GM23338 (cell line): ENCODE measurements around the gene NAMPT.
"Not testable (repeated sequence)": the region's sequence is repeated elsewhere in the genome, so short reads cannot be mapped to it uniquely, and the experiment has no call there.

Experiments used
- CREB1 ChIP-seq: fragments of 250-450 bp; sonication (Bioruptor Pico); IDR thresholded peaks from 2 replicates; pipeline ENCODE4 v1.5.0; 2020; ENCODE audit warnings: low read depth, mild to moderate bottlenecking, moderate library complexity
- CTCF ChIP-seq, 2 experiments: fragments of 200-600 bp in 1 of 2; sonication (generic) in 1 of 2; conservative IDR thresholded peaks; 2 replicates each; pipeline versions ENCODE4 v1.5.1 to v1.6.1; 2016 to 2017; ENCODE audit warnings: antibody characterized with exemption in 2 of 2, low read depth in 2 of 2, mild to moderate bottlenecking in 2 of 2, moderate library complexity in 1 of 2
- EZH2 ChIP-seq: fragments of 200-600 bp; sonication (generic); IDR thresholded peaks from one replicate; pipeline ENCODE4 v1.8.0; 2017; ENCODE audit warnings: antibody characterized with exemption, mild to moderate bottlenecking, low read depth; ENCODE audit not compliant: unreplicated experiment
- EZH2phosphoT487 ChIP-seq: fragments of 200-600 bp; sonication (generic); IDR thresholded peaks from one replicate; pipeline ENCODE4 v1.8.1; 2018; ENCODE audit warnings: antibody characterized with exemption; ENCODE audit not compliant: unreplicated experiment
- JUNB ChIP-seq: IDR thresholded peaks from one replicate; pipeline ENCODE4 v1.6.1; 2016; ENCODE audit warnings: antibody characterized with exemption; ENCODE audit not compliant: unreplicated experiment
- NANOG ChIP-seq: IDR thresholded peaks from 2 replicates; pipeline ENCODE4 v1.6.1; 2016; ENCODE audit warnings: antibody characterized with exemption, borderline replicate concordance
- POLR2AphosphoS5 ChIP-seq: IDR thresholded peaks from 2 replicates; pipeline ENCODE4 v1.6.1; 2016; ENCODE audit warnings: antibody characterized with exemption, low read depth
- ZNF462 ChIP-seq: fragments of 250-450 bp; sonication (Bioruptor Pico); IDR thresholded peaks from 2 replicates; pipeline ENCODE4 v1.5.0; 2020; ENCODE audit warnings: mild to moderate bottlenecking, moderate library complexity
- TF ChIP-seq, protein P1 (sequence below): IDR thresholded peaks from one replicate; pipeline ENCODE4 v1.6.1; 2018; ENCODE audit warnings: antibody characterized with exemption; ENCODE audit not compliant: unreplicated experiment

DNA sequence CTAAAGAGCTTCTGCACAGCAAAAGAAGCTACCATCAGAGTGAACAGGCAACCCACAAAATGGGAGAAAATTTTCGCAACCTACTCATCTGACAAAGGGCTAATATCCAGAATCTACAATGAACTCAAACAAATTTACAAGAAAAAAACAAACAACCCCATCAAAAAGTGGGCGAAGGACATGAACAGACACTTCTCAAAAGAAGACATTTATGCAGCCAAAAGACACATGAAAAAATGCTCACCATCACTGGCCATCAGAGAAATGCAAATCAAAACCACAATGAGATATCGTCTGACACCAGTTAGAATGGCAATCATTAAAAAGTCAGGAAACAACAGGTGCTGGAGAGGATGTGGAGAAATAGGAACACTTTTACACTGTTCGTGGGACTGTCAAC lies 13.4 kb upstream of the NAMPT start:
- TF ChIP-seq CTCF (conservative IDR thresholded peaks at IDR 0.05; ENCODE audit: low read depth in 2 of 2); POLR2AphosphoS5; EZH2; JUNB; NANOG; EZH2phosphoT487; CREB1 (CRISPR knock-in tag); ZNF462 (CRISPR knock-in tag): not testable (repeated sequence)
- TF ChIP-seq, protein P1, sequence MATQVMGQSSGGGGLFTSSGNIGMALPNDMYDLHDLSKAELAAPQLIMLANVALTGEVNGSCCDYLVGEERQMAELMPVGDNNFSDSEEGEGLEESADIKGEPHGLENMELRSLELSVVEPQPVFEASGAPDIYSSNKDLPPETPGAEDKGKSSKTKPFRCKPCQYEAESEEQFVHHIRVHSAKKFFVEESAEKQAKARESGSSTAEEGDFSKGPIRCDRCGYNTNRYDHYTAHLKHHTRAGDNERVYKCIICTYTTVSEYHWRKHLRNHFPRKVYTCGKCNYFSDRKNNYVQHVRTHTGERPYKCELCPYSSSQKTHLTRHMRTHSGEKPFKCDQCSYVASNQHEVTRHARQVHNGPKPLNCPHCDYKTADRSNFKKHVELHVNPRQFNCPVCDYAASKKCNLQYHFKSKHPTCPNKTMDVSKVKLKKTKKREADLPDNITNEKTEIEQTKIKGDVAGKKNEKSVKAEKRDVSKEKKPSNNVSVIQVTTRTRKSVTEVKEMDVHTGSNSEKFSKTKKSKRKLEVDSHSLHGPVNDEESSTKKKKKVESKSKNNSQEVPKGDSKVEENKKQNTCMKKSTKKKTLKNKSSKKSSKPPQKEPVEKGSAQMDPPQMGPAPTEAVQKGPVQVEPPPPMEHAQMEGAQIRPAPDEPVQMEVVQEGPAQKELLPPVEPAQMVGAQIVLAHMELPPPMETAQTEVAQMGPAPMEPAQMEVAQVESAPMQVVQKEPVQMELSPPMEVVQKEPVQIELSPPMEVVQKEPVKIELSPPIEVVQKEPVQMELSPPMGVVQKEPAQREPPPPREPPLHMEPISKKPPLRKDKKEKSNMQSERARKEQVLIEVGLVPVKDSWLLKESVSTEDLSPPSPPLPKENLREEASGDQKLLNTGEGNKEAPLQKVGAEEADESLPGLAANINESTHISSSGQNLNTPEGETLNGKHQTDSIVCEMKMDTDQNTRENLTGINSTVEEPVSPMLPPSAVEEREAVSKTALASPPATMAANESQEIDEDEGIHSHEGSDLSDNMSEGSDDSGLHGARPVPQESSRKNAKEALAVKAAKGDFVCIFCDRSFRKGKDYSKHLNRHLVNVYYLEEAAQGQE: not testable (repeated sequence)
